ENCODE data around the gene ZDHHC5.

The ZDHHC5 gene

DNA sequence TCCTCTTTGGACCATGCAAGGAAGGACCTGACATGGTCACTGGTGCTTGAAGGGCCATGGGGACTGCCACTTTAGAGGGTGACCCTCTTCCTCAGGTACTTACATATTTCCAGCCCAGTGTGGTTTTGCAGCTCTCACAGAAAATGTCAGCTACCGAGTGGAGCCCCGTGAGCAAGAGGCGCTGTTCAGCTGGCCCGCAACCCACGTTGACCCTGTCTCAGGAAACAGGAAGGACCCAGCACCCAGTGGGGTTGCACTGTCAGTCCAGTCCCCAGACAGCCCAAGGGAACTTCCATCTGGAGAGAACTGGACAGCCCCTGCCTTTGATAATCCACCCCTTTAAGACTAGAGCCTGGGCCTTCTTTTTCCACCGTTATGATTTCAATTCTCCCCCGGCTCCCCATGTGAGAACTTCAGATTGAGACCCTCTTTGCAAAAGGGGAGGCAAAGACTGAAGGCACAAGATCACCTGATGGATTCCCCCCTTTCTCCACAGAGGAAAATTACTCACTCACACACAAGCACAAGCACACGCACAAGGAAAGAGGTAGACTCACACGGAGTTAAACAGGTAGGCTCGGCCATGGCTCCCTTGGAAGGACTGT, 21.6 kb upstream of the ZDHHC5 start:
- Histone ChIP-seq H3K9me2 (ENCODE audit: low read depth, low read length) (no peaks in the 10 kb centered on the region), H3K79me2 (ENCODE audit: insufficient read depth, low read length) (no peaks in the 10 kb centered on the region), H4K20me1 (ENCODE audit: insufficient read depth, low read length) (no peaks in the 10 kb centered on the region), H3K4me1 (ENCODE audit: insufficient read depth, low read length, severe bottlenecking) (no peaks in the 10 kb centered on the region), H3K27me3 (ENCODE audit: insufficient read depth, low read length) (peaks cover under 1% of the 10 kb centered on the region; the same call in 1 of the 2 replicates), H3K4me2 (ENCODE audit: low read length) (no peak overlapping the region), H3K9ac (ENCODE audit: low read length) (no peak overlapping the region), H3K4me3 (ENCODE audit: low read depth, low read length, poor library complexity, severe bottlenecking) (no peak overlapping the region), H3K36me3 (ENCODE audit: insufficient read depth, low read length) (no peaks in the 10 kb centered on the region), H3K27ac (ENCODE audit: low read depth, low read length, poor library complexity, severe bottlenecking) (no peak overlapping the region), H2AFZ (ENCODE audit: low read length) (no peak overlapping the region), H3F3A (ENCODE audit: insufficient read depth, low read length) (no peaks in the 10 kb centered on the region), H3K9me3 (ENCODE audit: low read length) (no peaks in the 10 kb centered on the region)
- TF ChIP-seq EZH2 (IDR thresholded peaks at IDR 0.05; ENCODE audit: borderline replicate concordance, low read length): no peak
- TF ChIP-seq, protein P1, sequence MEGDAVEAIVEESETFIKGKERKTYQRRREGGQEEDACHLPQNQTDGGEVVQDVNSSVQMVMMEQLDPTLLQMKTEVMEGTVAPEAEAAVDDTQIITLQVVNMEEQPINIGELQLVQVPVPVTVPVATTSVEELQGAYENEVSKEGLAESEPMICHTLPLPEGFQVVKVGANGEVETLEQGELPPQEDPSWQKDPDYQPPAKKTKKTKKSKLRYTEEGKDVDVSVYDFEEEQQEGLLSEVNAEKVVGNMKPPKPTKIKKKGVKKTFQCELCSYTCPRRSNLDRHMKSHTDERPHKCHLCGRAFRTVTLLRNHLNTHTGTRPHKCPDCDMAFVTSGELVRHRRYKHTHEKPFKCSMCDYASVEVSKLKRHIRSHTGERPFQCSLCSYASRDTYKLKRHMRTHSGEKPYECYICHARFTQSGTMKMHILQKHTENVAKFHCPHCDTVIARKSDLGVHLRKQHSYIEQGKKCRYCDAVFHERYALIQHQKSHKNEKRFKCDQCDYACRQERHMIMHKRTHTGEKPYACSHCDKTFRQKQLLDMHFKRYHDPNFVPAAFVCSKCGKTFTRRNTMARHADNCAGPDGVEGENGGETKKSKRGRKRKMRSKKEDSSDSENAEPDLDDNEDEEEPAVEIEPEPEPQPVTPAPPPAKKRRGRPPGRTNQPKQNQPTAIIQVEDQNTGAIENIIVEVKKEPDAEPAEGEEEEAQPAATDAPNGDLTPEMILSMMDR (IDR thresholded peaks at IDR 0.05; ENCODE audit: low read length): no peak

DNA sequence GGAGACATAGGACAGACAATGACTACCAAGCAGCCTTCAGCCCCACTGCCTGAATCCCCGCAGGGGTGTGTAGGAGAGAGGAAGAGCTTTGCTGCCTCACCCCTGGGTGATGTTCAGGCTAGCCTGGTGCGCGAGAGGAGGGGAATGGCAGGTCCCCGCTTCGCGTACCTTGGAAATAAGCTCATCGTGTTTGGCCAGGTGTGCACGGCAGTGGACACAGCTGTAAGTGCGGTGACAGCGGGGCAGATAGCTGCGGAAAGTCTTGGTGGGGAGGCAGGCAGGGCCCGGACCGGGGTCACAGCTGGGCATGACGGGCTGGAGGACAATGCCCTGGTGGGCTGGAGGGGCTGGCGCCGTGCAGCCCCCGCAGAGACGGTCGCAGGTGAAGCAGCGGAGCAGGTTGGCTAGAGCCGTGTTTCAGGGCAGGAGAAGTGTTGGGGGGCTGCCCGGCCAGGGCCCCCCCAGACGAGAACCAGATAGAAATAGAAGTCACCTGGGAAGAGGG, 21.1 kb upstream of the ZDHHC5 start:
- H3K27me3 ChIP-seq (ENCODE audit: insufficient read depth, low read length): peaks cover 4% of the 10 kb centered on the region; the same call in 1 of the 2 replicates
- no peak overlapping the region for H3K4me2 ChIP-seq (ENCODE audit: low read length)
- no peak overlapping the region for H2AFZ ChIP-seq (ENCODE audit: low read length)
- no peak overlapping the region for H3K4me3 ChIP-seq (ENCODE audit: low read depth, low read length, poor library complexity, severe bottlenecking)
- no peaks in the 10 kb centered on the region for H3F3A ChIP-seq (ENCODE audit: insufficient read depth, low read length)
- H3K9ac ChIP-seq (ENCODE audit: low read length): no peak overlapping the region
- H3K27ac ChIP-seq (ENCODE audit: low read depth, low read length, poor library complexity, severe bottlenecking): no peak overlapping the region
- no peaks in the 10 kb centered on the region for H3K9me2 ChIP-seq (ENCODE audit: low read depth, low read length)
- no peaks in the 10 kb centered on the region for H3K4me1 ChIP-seq (ENCODE audit: insufficient read depth, low read length, severe bottlenecking)
- TF ChIP-seq EZH2 (IDR thresholded peaks at IDR 0.05; ENCODE audit: borderline replicate concordance, low read length): no peak
- TF ChIP-seq, protein P1 (IDR thresholded peaks at IDR 0.05; ENCODE audit: low read length): no peak
- H3K9me3 ChIP-seq (ENCODE audit: low read length): no peaks in the 10 kb centered on the region
- H3K79me2 ChIP-seq (ENCODE audit: insufficient read depth, low read length): no peaks in the 10 kb centered on the region
- no peaks in the 10 kb centered on the region for H4K20me1 ChIP-seq (ENCODE audit: insufficient read depth, low read length)
- H3K36me3 ChIP-seq (ENCODE audit: insufficient read depth, low read length): no peaks in the 10 kb centered on the region

DNA sequence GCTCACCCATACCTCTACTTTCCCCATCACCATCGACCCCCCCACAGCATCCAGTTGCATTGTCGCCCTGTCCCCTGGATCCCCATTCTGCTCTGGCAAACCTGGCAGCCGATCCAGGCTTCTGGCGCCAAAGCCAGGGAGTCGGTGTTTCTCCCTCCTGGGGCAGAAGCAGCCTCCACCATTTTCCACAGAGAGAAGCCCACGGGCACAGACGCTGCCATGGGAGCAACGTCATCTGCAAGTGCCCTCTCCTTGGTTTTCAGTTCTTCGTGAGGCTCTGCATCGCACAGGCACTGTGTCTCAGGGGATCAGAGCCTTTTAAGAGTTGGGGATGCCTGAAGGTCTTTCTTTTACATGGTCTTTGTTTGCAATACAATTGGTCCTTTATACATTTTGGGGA, 20.5 kb upstream of the ZDHHC5 start:
- TF ChIP-seq, protein P1 (IDR thresholded peaks at IDR 0.05; ENCODE audit: low read length): no peak
- TF ChIP-seq EZH2 (IDR thresholded peaks at IDR 0.05; ENCODE audit: borderline replicate concordance, low read length): no peak
- Histone ChIP-seq H2AFZ (ENCODE audit: low read length) (no peak overlapping the region), H3K36me3 (ENCODE audit: insufficient read depth, low read length) (no peaks in the 10 kb centered on the region), H3K9ac (ENCODE audit: low read length) (no peak overlapping the region), H3F3A (ENCODE audit: insufficient read depth, low read length) (no peaks in the 10 kb centered on the region), H3K9me2 (ENCODE audit: low read depth, low read length) (no peaks in the 10 kb centered on the region), H3K4me2 (ENCODE audit: low read length) (no peak overlapping the region), H4K20me1 (ENCODE audit: insufficient read depth, low read length) (no peaks in the 10 kb centered on the region), H3K27ac (ENCODE audit: low read depth, low read length, poor library complexity, severe bottlenecking) (no peak overlapping the region), H3K4me3 (ENCODE audit: low read depth, low read length, poor library complexity, severe bottlenecking) (no peak overlapping the region), H3K27me3 (ENCODE audit: insufficient read depth, low read length) (peaks cover 4% of the 10 kb centered on the region; the same call in 1 of the 2 replicates), H3K4me1 (ENCODE audit: insufficient read depth, low read length, severe bottlenecking) (no peaks in the 10 kb centered on the region), H3K79me2 (ENCODE audit: insufficient read depth, low read length) (no peaks in the 10 kb centered on the region), H3K9me3 (ENCODE audit: low read length) (no peaks in the 10 kb centered on the region)
